HPDE6-E6E7 (cell line): Measurements from ENCODE around the gene MDM4.
A peak's percentile ranks its signal among the peaks of the same experiment; 100 is the strongest.
"Not testable (repeated sequence)": the region's sequence is repeated elsewhere in the genome, so short reads cannot be mapped to it uniquely, and the experiment has no call there.

Source experiments
- DNase-seq: peaks from one replicate; pipeline ENCODE4 v3.0.0; 2011; ENCODE audit warnings: missing footprints; ENCODE audit errors: extremely low spot score

Gene MDM4

GRCh38 chr1:204516180-204516879 is at the start of gene MDM4:
MDM4 (plus strand) TSS chr1:204516406; CDS start chr1:204525519, 9,113 bp downstream.
- DNase-seq, result peak; percentile 93

GRCh38 chr1:204466416-204467405 is 49.5 kb upstream of the MDM4 start:
- DNase-seq, result no peak

GRCh38 chr1:204468206-204468605 is 48.0 kb upstream of the MDM4 start:
- no peak for DNase-seq

- DNase-seq, result no peak
Observed at GRCh38 chr1:204468766-204469302, 47.4 kb upstream of the MDM4 start.

GRCh38 chr1:204469304-204469703 is 46.9 kb upstream of the MDM4 start:
- no peak for DNase-seq

- no peak for DNase-seq
Observed at GRCh38 chr1:204471687-204472086, 44.5 kb upstream of the MDM4 start.

GRCh38 chr1:204472660-204473059 is 43.5 kb upstream of the MDM4 start:
- no peak for DNase-seq

- no peak for DNase-seq
Observed at GRCh38 chr1:204473400-204473965, 42.7 kb upstream of the MDM4 start.

- DNase-seq, result no peak
Observed at GRCh38 chr1:204475656-204476432, 40.4 kb upstream of the MDM4 start.

GRCh38 chr1:204476563-204476962 is 39.6 kb upstream of the MDM4 start:
- DNase-seq, result no peak

GRCh38 chr1:204477036-204477740 is 39.0 kb upstream of the MDM4 start:
- no peak for DNase-seq

GRCh38 chr1:204478172-204478899 is 37.9 kb upstream of the MDM4 start:
- DNase-seq, result no peak

- no peak for DNase-seq
Observed at GRCh38 chr1:204478921-204479320, 37.3 kb upstream of the MDM4 start.

- peak; percentile 25 for DNase-seq
Observed at GRCh38 chr1:204479387-204480136, 36.6 kb upstream of the MDM4 start.

- no peak for DNase-seq
Observed at GRCh38 chr1:204480515-204480914, 35.7 kb upstream of the MDM4 start.

GRCh38 chr1:204483791-204484190 is 32.4 kb upstream of the MDM4 start:
- DNase-seq, result no peak

GRCh38 chr1:204486513-204487255 is 29.5 kb upstream of the MDM4 start:
- not testable (repeated sequence) for DNase-seq

GRCh38 chr1:204487256-204487615 is 29.0 kb upstream of the MDM4 start:
- DNase-seq, result no peak

GRCh38 chr1:204491655-204492054 is 24.6 kb upstream of the MDM4 start:
- DNase-seq, result no peak
